ENCODE measurements around the gene GUCY2C.

The GUCY2C gene

GRCh38 chr12:14681625-14682024, 14.8 kb downstream of the GUCY2C start:
- no peak for DNase-seq (ENCODE audit: low spot score)

- DNase-seq (ENCODE audit: low spot score) = no peak
Measured at GRCh38 chr12:14681190-14681589, 15.2 kb downstream of the GUCY2C start.

- no peak for DNase-seq (ENCODE audit: low spot score)
Measured at GRCh38 chr12:14678547-14679150, 17.8 kb downstream of the GUCY2C start.

- no peak for DNase-seq (ENCODE audit: low spot score)
Measured at GRCh38 chr12:14668591-14668990, 27.8 kb downstream of the GUCY2C start.

- DNase-seq (ENCODE audit: low spot score) = no peak
Measured at GRCh38 chr12:14665354-14666348, 30.7 kb downstream of the GUCY2C start.

- peak; percentile 8 for DNase-seq (ENCODE audit: low spot score)
Measured at GRCh38 chr12:14664434-14665023, 31.9 kb downstream of the GUCY2C start.

GRCh38 chr12:14663002-14663401, 33.4 kb downstream of the GUCY2C start:
- DNase-seq (ENCODE audit: low spot score) = no peak

- DNase-seq (ENCODE audit: low spot score) = no peak
Measured at GRCh38 chr12:14656846-14657245, 39.6 kb downstream of the GUCY2C start.

- DNase-seq (ENCODE audit: low spot score) = no peak
Measured at GRCh38 chr12:14655284-14655683, 41.1 kb downstream of the GUCY2C start.

GRCh38 chr12:14654842-14655241, 41.6 kb downstream of the GUCY2C start:
- no peak for DNase-seq (ENCODE audit: low spot score)

- DNase-seq (ENCODE audit: low spot score) = no peak
Measured at GRCh38 chr12:14654416-14654815, 42.0 kb downstream of the GUCY2C start.

GRCh38 chr12:14652483-14652882, 43.9 kb downstream of the GUCY2C start:
- no peak for DNase-seq (ENCODE audit: low spot score)

- DNase-seq (ENCODE audit: low spot score) = no peak
Measured at GRCh38 chr12:14651371-14651770, 45.0 kb downstream of the GUCY2C start.

GRCh38 chr12:14650789-14651188, 45.6 kb downstream of the GUCY2C start:
- DNase-seq (ENCODE audit: low spot score) = no peak

GRCh38 chr12:14647028-14647750, 49.2 kb downstream of the GUCY2C start:
- no peak for DNase-seq (ENCODE audit: low spot score)

GRCh38 chr12:14643251-14643650, 53.1 kb downstream of the GUCY2C start:
- DNase-seq (ENCODE audit: low spot score) = no peak

- no peak for DNase-seq (ENCODE audit: low spot score)
Measured at GRCh38 chr12:14638066-14638465, 58.3 kb downstream of the GUCY2C start.

- DNase-seq (ENCODE audit: low spot score) = no peak
Measured at GRCh38 chr12:14635776-14636175, 60.6 kb downstream of the GUCY2C start.

- DNase-seq (ENCODE audit: low spot score) = no peak
Measured at GRCh38 chr12:14630793-14631192, 65.6 kb downstream of the GUCY2C start.

- DNase-seq (ENCODE audit: low spot score) = peak; percentile 36
Measured at GRCh38 chr12:14629832-14630710, 66.3 kb downstream of the GUCY2C start.

GRCh38 chr12:14628771-14629170, 67.6 kb downstream of the GUCY2C start:
- no peak for DNase-seq (ENCODE audit: low spot score)

Measured in hematopoietic multipotent progenitor cell treated with erythropoietin and hydrocortisone succinate and interleukin-3 and kit ligand, for 15 days (in vitro differentiated cells).